Measurements from ENCODE around the gene INPP1. TPM values are rescaled to one million over a fixed set of nuclear protein-coding genes. Genes with fewer than 3 reads are reported as not detected.

The INPP1 gene
- polyA plus RNA-seq, 1 donor from 2014 or later, result 2.7 TPM

DNA sequence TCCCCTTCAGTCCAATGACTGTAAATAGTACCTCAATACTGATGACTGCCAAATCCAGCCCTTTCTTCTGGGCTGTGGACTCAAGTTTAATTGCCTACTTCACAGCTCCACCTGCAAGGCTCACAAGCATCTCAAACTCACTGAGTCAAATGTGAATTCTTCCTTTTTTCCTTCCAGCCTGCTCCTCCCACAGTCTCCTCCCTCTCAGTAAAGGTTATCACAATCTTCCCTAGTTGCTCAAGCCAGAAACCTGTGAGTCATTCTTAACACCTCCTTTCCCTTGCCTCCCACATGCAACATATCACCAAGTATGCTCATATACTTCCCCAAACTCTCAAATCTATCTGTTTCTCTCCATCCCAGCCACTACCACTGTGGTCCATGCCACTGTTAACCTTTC, 61.1 kb downstream of the INPP1 start:
- no peaks in the 10 kb centered on the region for H3K36me3 Mint-ChIP-seq
- H3K4me1 Mint-ChIP-seq, result peaks cover 0 to 11% (median 7%) of the 10 kb centered on the region in 3 donors
- H3K4me3 Mint-ChIP-seq, result no peak overlapping the region
- H3K9me3 Mint-ChIP-seq, result no peaks in the 10 kb centered on the region
- H3K27me3 Mint-ChIP-seq, result no peaks in the 10 kb centered on the region
- no peak overlapping the region for H3K27ac Mint-ChIP-seq

DNA sequence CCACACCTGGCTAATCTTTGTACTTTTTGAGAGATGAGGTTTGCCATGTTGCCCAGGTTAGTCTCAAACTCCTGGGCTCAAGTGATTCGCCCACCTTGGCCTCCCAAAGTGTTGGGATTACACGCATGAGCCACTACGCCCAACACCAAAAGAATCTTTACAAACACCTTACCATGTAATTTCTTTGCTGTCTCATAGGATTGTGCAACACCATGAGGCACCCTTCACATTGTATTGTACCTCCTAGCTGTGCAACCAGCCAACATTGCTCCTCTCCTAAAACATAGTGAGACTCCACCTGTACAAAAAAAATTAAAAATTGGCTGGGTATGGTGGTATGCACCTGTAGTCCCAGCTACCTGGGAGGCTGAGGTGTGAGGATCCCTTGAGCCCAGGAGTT, 61.7 kb downstream of the INPP1 start:
- Mint-ChIP-seq H3K4me1 (peaks cover 0 to 16% (median 13%) of the 10 kb centered on the region in 3 donors), H3K27me3 (no peaks in the 10 kb centered on the region), H3K9me3 (no peaks in the 10 kb centered on the region), H3K27ac (no peak overlapping the region), H3K36me3 (no peaks in the 10 kb centered on the region), H3K4me3 (no peak overlapping the region)

GRCh38 chr2:190405995-190406394, 62.6 kb downstream of the INPP1 start:
- Mint-ChIP-seq H3K9me3 (no peaks in the 10 kb centered on the region), H3K4me1 (peaks cover 3 to 18% (median 17%) of the 10 kb centered on the region in 3 donors), H3K27me3 (no peaks in the 10 kb centered on the region), H3K36me3 (no peaks in the 10 kb centered on the region), H3K4me3 (no peak overlapping the region), H3K27ac (no peak overlapping the region)

- Mint-ChIP-seq H3K27ac (peak overlapping the region in 1 of 3 donors; percentile 94), H3K27me3 (no peaks in the 10 kb centered on the region), H3K4me3 (peak overlapping the region in 1 of 4 donors; percentile 88)
Observed at GRCh38 chr2:190406805-190407204, 63.4 kb downstream of the INPP1 start.

DNA sequence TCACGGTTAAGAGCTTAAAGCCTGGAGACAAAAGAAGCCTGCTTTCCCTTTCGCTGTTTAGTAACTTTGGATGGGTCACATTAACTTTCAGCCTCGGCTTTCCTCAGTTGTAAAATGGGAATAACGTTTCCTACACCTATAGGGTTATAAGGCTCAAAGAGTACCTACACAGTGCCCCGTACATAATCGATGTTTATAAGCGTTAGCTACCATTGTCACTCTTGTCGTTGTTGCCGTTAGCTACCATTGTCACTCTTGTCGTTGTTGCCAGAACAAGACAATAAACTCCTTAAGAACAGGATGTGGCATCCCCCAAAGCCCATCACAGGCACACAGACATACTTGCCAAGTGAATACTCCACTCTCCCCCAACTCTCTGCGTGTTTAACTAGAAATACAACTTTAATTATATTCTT, 63.9 kb downstream of the INPP1 start:
- peak overlapping the region in 3 of 4 donors; percentile 88 to 96 (median 94) for H3K4me3 Mint-ChIP-seq
- H3K36me3 Mint-ChIP-seq, result peaks cover 5% of the 10 kb centered on the region
- H3K27me3 Mint-ChIP-seq, result no peaks in the 10 kb centered on the region
- peak overlapping the region in 1 of 3 donors; percentile 94 for H3K27ac Mint-ChIP-seq
- H3K9me3 Mint-ChIP-seq, result no peaks in the 10 kb centered on the region
- peaks cover 3 to 26% (median 25%) of the 10 kb centered on the region in 3 donors for H3K4me1 Mint-ChIP-seq

More at GRCh38 chr2:190406805-190407204, 63.4 kb downstream of the INPP1 start:
- peaks cover 3 to 22% (median 22%) of the 10 kb centered on the region in 3 donors for H3K4me1 Mint-ChIP-seq
- peaks cover 1% of the 10 kb centered on the region for H3K36me3 Mint-ChIP-seq
- H3K9me3 Mint-ChIP-seq, result no peaks in the 10 kb centered on the region

- Mint-ChIP-seq H3K4me3 (peak within 1 kb of the TSS; percentile 88 to 96 (median 94)), H3K4me1 (peaks cover 3 to 29% (median 28%) of the 10 kb centered on the region in 3 donors), H3K27me3 (no peaks in the 10 kb centered on the region), H3K27ac (peak within 1 kb of the TSS; percentile 94 to 96 (median 95)), H3K36me3 (peaks cover 5% of the 10 kb centered on the region), H3K9me3 (no peaks in the 10 kb centered on the region)
Observed at GRCh38 chr2:190407662-190408537, 64.5 kb downstream of the INPP1 start, which contains the start of gene MFSD6. Gene MFSD6, plus strand, starts transcription at chr2:190408355. Its CDS starts 27,675 bp downstream, at chr2:190436030.

- no peaks in the 10 kb centered on the region for H3K27me3 Mint-ChIP-seq
- peak overlapping the region; percentile 87 to 94 (median 92) for H3K4me3 Mint-ChIP-seq
- peaks cover 5% of the 10 kb centered on the region for H3K36me3 Mint-ChIP-seq
- H3K27ac Mint-ChIP-seq, result peak overlapping the region; percentile 65 to 96 (median 95)
- H3K4me1 Mint-ChIP-seq, result peaks cover 7 to 37% (median 36%) of the 10 kb centered on the region in 3 donors
- no peaks in the 10 kb centered on the region for H3K9me3 Mint-ChIP-seq
Observed at GRCh38 chr2:190408538-190409271, 65.3 kb downstream of the INPP1 start.

GRCh38 chr2:190409616-190410015, 66.2 kb downstream of the INPP1 start:
- Mint-ChIP-seq H3K27me3 (no peaks in the 10 kb centered on the region), H3K36me3 (peaks cover 5% of the 10 kb centered on the region), H3K4me1 (peaks cover 10 to 40% (median 38%) of the 10 kb centered on the region in 3 donors), H3K27ac (peak overlapping the region; percentile 65 to 96 (median 95)), H3K9me3 (no peaks in the 10 kb centered on the region), H3K4me3 (peak overlapping the region; percentile 73 to 94 (median 90))

DNA sequence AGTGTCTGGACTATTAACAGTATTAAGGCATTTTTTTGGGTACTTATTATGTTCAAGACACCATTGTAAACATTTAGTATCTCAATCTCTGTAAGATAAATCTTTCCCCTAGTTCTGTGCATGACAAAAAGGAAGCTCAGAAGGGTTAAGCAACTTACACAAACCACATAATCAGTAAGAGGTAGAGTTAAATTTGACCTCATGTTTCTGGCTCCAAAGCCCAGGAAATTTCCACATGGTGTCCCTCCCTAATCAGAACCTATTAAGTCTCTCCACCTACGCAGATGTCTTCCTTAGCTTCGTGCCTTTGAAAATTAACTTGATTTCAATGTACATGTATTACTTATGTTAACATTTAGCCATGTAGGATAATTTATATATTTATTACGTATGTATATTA, 66.8 kb downstream of the INPP1 start:
- peaks cover 5% of the 10 kb centered on the region for H3K36me3 Mint-ChIP-seq
- peak overlapping the region; percentile 73 to 94 (median 90) for H3K4me3 Mint-ChIP-seq
- peak overlapping the region in 2 of 3 donors; percentile 65 to 96 for H3K27ac Mint-ChIP-seq
- H3K9me3 Mint-ChIP-seq, result no peaks in the 10 kb centered on the region
- H3K27me3 Mint-ChIP-seq, result no peaks in the 10 kb centered on the region
- peaks cover 10 to 40% (median 38%) of the 10 kb centered on the region in 3 donors for H3K4me1 Mint-ChIP-seq

- Mint-ChIP-seq H3K4me1 (peaks cover 17 to 45% (median 42%) of the 10 kb centered on the region in 3 donors), H3K27ac (no peak overlapping the region), H3K36me3 (peaks cover 5% of the 10 kb centered on the region), H3K27me3 (no peaks in the 10 kb centered on the region), H3K4me3 (no peak overlapping the region), H3K9me3 (no peaks in the 10 kb centered on the region)
Observed at GRCh38 chr2:190412966-190413365, 69.6 kb downstream of the INPP1 start.

DNA sequence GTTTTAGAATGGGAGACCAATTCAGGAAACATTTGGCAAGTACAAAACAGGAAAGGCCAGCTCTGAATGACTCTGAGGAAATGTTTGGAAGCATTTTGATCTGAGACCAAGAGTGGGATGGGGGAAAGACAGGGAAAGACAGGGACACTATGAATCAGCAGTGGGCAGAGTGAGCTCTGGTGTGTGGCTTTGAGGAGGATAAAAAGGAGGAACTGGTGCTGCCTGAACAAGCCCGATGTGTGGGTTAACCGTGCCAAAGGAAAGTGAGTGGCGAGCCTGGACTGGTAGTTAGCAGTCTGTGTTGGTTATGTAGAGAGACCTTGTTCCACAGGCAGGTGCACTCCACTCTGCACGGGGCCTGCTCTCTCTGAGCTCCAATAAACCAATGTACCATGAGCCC, 70.0 kb downstream of the INPP1 start:
- Mint-ChIP-seq H3K27ac (no peak overlapping the region), H3K4me3 (peak overlapping the region in 3 of 4 donors; percentile 46 to 78 (median 69)), H3K4me1 (peaks cover 17 to 45% (median 42%) of the 10 kb centered on the region in 3 donors), H3K36me3 (peaks cover 5% of the 10 kb centered on the region), H3K9me3 (no peaks in the 10 kb centered on the region), H3K27me3 (no peaks in the 10 kb centered on the region)

DNA sequence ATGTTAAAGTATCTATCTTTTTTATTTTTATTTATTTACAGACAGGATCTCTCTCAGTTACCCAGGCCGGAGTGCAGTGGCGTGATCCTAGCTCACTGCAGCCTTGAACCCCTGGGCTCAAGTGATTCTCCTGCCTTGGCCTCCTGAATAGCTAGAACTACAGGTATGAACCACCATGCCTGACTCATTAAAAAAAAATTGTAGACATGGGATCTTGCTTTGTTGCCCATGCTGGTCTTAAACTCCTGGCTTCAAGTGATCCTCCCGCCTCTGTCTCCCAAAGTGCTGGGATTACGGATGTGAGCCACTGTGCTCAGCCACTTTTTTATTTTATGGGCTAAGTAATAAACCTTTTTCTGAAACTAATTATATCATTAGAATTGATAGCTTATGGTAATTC, 71.9 kb downstream of the INPP1 start:
- Mint-ChIP-seq H3K27me3 (no peaks in the 10 kb centered on the region), H3K4me1 (peaks cover 19 to 39% (median 38%) of the 10 kb centered on the region in 3 donors), H3K9me3 (no peaks in the 10 kb centered on the region), H3K27ac (peak overlapping the region in 1 of 3 donors; percentile 32), H3K36me3 (peaks cover 5% of the 10 kb centered on the region), H3K4me3 (no peak overlapping the region)

GRCh38 chr2:190415794-190416775, 72.7 kb downstream of the INPP1 start:
- H3K4me1 Mint-ChIP-seq, result peaks cover 21 to 44% (median 41%) of the 10 kb centered on the region in 3 donors
- H3K4me3 Mint-ChIP-seq, result peak overlapping the region in 2 of 4 donors; percentile 15 to 18
- H3K9me3 Mint-ChIP-seq, result no peaks in the 10 kb centered on the region
- H3K27ac Mint-ChIP-seq, result peak overlapping the region in 2 of 3 donors; percentile 1 to 32
- H3K27me3 Mint-ChIP-seq, result no peaks in the 10 kb centered on the region
- peaks cover 5% of the 10 kb centered on the region for H3K36me3 Mint-ChIP-seq
